Suprapubic skin (tissue), 4 donors: Measurements from ENCODE around the gene EIF2S2. TPM values are rescaled to one million over a fixed set of nuclear protein-coding genes. Genes with fewer than 3 reads are reported as not detected.

Experiments
- DNase-seq, 2 donors: peaks; one replicate each; pipeline ENCODE4 v3.0.0-alpha.2; 2019; ENCODE audit warnings: low spot score in 2 of 2
- H3K27ac ChIP-seq: fragments of 200-600 bp; sonication (generic); one replicate; pipeline ENCODE4 v1.5.1; 2019
- H3K27me3 ChIP-seq: fragments of 200-600 bp; sonication (generic); one replicate; pipeline ENCODE4 v1.5.1; 2019
- H3K36me3 ChIP-seq: fragments of 200-600 bp; sonication (generic); one replicate; pipeline ENCODE4 v1.5.1; 2019
- H3K4me1 ChIP-seq: fragments of 200-600 bp; sonication (generic); one replicate; pipeline ENCODE4 v1.5.1; 2019
- H3K4me3 ChIP-seq: fragments of 200-600 bp; sonication (generic); one replicate; pipeline ENCODE4 v1.5.1; 2019; ENCODE audit warnings: mild to moderate bottlenecking
- H3K9me3 ChIP-seq: fragments of 200-600 bp; sonication (generic); one replicate; pipeline ENCODE4 v1.5.1; 2019
- EP300 ChIP-seq: sonication (generic); formaldehyde crosslinking; IDR thresholded peaks from one replicate; pipeline ENCODE4 v1.6.1; 2017; ENCODE audit warnings: antibody characterized with exemption
- POLR2A ChIP-seq, 2 donors: fragments of 450-650 bp; IDR thresholded peaks; one replicate each; pipeline ENCODE4 v1.6.1; 2017; ENCODE audit warnings: antibody characterized with exemption in 2 of 2, mild to moderate bottlenecking in 2 of 2, moderate library complexity in 2 of 2
- POLR2AphosphoS5 ChIP-seq, 3 donors: sonication (generic); formaldehyde crosslinking; IDR thresholded peaks; one replicate each; pipeline ENCODE4 v1.6.1; 2017; ENCODE audit warnings: antibody characterized with exemption in 3 of 3
- WGBS: methylation state at CpG from one replicate; pipeline ENCODE4 v1.1.5; 2018; 5-methylcytosine and 5-hydroxymethylcytosine counted together
- total RNA-seq, 4 donors: library from RNA; depleted of rRNA; stranded (reverse); fragments of >200 nt; gene quantifications; one replicate each; pipeline ENCODE4 v1.1.0, GENCODE V29; 2016
- TF ChIP-seq, protein P1 (sequence below), 2 donors: fragments of 200-600 bp in 1 of 2; fragments of 450-650 bp in 1 of 2; sonication (generic) in 1 of 2; IDR thresholded peaks; one replicate each; pipeline ENCODE4 v1.5.1; 2016 to 2019; ENCODE audit warnings: antibody characterized with exemption in 2 of 2, mild to moderate bottlenecking in 1 of 2, moderate library complexity in 1 of 2

The EIF2S2 gene
- total RNA-seq, 4 donors from 2014 or later, result 23.7 to 38.8 (median 38.4) TPM

DNA sequence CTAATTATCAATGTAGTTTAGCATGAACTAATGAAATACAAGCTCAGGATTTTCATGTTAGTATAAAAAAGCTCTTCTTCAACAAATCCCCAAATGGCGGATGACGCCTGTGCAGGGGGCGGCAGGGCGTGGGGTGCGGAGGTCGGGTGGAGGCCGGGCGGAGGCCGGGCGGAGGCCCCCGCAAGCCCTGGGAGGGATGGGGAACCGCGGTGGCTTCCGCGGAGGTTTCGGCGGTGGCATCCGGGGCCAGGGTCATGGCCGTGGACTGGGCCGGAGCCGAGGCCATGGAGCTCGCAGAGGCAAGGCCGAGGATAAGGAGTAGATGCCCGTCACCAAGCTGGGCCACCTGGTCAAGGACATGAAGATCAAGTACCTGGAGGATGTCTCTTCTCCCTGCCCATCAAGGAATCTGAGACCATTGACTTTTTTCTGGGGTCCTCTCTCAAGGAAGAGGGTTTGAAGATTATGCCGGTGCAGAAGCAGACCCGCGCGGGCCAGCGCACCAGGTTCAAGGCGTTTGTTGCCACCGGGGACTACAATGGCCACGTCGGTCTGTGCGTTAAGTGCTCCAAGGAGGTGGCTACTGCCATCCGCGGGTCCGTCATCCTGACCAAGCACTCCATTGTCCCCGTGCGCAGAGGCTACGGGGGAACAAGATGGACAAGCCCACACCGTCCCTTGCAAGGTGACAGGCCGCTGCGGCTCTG, 10.4 kb upstream of the EIF2S2 start:
- DNase-seq, result no peak

GRCh38 chr20:34120213-34120612, 8.2 kb upstream of the EIF2S2 start:
- H3K4me3 ChIP-seq, result no peak overlapping the region
- no peak for DNase-seq
- no peaks in the 10 kb centered on the region for H3K27me3 ChIP-seq
- H3K27ac ChIP-seq, result no peak overlapping the region
- H3K36me3 ChIP-seq, result no peaks in the 10 kb centered on the region
- 93% methylated on average over 2 of the region's 2 CpGs for WGBS
- H3K4me1 ChIP-seq, result no peaks in the 10 kb centered on the region
- TF ChIP-seq, protein P1, sequence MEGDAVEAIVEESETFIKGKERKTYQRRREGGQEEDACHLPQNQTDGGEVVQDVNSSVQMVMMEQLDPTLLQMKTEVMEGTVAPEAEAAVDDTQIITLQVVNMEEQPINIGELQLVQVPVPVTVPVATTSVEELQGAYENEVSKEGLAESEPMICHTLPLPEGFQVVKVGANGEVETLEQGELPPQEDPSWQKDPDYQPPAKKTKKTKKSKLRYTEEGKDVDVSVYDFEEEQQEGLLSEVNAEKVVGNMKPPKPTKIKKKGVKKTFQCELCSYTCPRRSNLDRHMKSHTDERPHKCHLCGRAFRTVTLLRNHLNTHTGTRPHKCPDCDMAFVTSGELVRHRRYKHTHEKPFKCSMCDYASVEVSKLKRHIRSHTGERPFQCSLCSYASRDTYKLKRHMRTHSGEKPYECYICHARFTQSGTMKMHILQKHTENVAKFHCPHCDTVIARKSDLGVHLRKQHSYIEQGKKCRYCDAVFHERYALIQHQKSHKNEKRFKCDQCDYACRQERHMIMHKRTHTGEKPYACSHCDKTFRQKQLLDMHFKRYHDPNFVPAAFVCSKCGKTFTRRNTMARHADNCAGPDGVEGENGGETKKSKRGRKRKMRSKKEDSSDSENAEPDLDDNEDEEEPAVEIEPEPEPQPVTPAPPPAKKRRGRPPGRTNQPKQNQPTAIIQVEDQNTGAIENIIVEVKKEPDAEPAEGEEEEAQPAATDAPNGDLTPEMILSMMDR (IDR thresholded peaks at IDR 0.05), result no peak
- TF ChIP-seq EP300 (no peak), POLR2AphosphoS5 (IDR thresholded peaks at IDR 0.05) (no peak), POLR2A (IDR thresholded peaks at IDR 0.05) (no peak)
- H3K9me3 ChIP-seq, result no peaks in the 10 kb centered on the region

More for the DNA sequence above, 10.4 kb upstream of the EIF2S2 start:
- no peaks in the 10 kb centered on the region for H3K9me3 ChIP-seq
- TF ChIP-seq POLR2A (IDR thresholded peaks at IDR 0.05), result no peak
- TF ChIP-seq EP300, result no peak
- TF ChIP-seq, protein P1 (IDR thresholded peaks at IDR 0.05), result no peak
- no peak for TF ChIP-seq POLR2AphosphoS5 (IDR thresholded peaks at IDR 0.05)
- no peaks in the 10 kb centered on the region for H3K36me3 ChIP-seq
- no peaks in the 10 kb centered on the region for H3K4me1 ChIP-seq
- H3K27ac ChIP-seq, result no peak overlapping the region
- 90% methylated on average over 37 of the region's 43 CpGs for WGBS
- no peaks in the 10 kb centered on the region for H3K27me3 ChIP-seq
- H3K4me3 ChIP-seq, result no peak overlapping the region

- no peak overlapping the region for H3K4me3 ChIP-seq
- H3K27ac ChIP-seq, result no peak overlapping the region
- H3K36me3 ChIP-seq, result no peaks in the 10 kb centered on the region
- DNase-seq, result no peak
- no peaks in the 10 kb centered on the region for H3K9me3 ChIP-seq
- peaks cover 14% of the 10 kb centered on the region for H3K4me1 ChIP-seq
- no peak for TF ChIP-seq POLR2A (IDR thresholded peaks at IDR 0.05)
- TF ChIP-seq, protein P1 (IDR thresholded peaks at IDR 0.05), result no peak
- TF ChIP-seq EP300, result no peak
- no peak for TF ChIP-seq POLR2AphosphoS5 (IDR thresholded peaks at IDR 0.05)
- no peaks in the 10 kb centered on the region for H3K27me3 ChIP-seq
These were observed 3.2 kb upstream of the EIF2S2 start for GRCh38 chr20:34115232-34115631.

GRCh38 chr20:34114809-34115208, 2.8 kb upstream of the EIF2S2 start:
- peaks cover 19% of the 10 kb centered on the region for H3K4me1 ChIP-seq
- TF ChIP-seq POLR2AphosphoS5 (IDR thresholded peaks at IDR 0.05), result no peak
- no peak for TF ChIP-seq POLR2A (IDR thresholded peaks at IDR 0.05)
- no peak for TF ChIP-seq EP300
- TF ChIP-seq, protein P1 (IDR thresholded peaks at IDR 0.05), result no peak
- H3K9me3 ChIP-seq, result no peaks in the 10 kb centered on the region

GRCh38 chr20:34112600-34113101, 608 bp upstream of the EIF2S2 start:
- H3K4me3 ChIP-seq, result peak overlapping the region; percentile 88
- H3K36me3 ChIP-seq, result no peaks in the 10 kb centered on the region
- WGBS, result under 1% methylated on average over 18 of the region's 18 CpGs
- peak overlapping the region; percentile 97 for H3K27ac ChIP-seq
- H3K4me1 ChIP-seq, result peaks cover 37% of the 10 kb centered on the region
- TF ChIP-seq POLR2AphosphoS5 (IDR thresholded peaks at IDR 0.05) (no peak), POLR2A (IDR thresholded peaks at IDR 0.05) (no peak), EP300 (no peak)
- TF ChIP-seq, protein P1 (IDR thresholded peaks at IDR 0.05), result no peak
- no peaks in the 10 kb centered on the region for H3K9me3 ChIP-seq
- no peaks in the 10 kb centered on the region for H3K27me3 ChIP-seq
- peak in 1 of 2 donors; percentile 71 for DNase-seq

More at GRCh38 chr20:34114809-34115208, 2.8 kb upstream of the EIF2S2 start:
- DNase-seq, result no peak
- Histone ChIP-seq H3K36me3 (no peaks in the 10 kb centered on the region), H3K27me3 (no peaks in the 10 kb centered on the region), H3K27ac (no peak overlapping the region), H3K4me3 (no peak overlapping the region)
- WGBS, result 85% methylated on average over 4 of the region's 4 CpGs
